GM18520 (cell line): ENCODE results near the gene KLHL22.

Experiments used
- ATAC-seq: cut with Tn5 transposase; IDR thresholded peaks from one replicate; pipeline ENCODE4 v1.9.1; 2021; ENCODE audit not compliant: unreplicated experiment

The KLHL22 gene

GRCh38 chr22:20434773-20435172 is 60.8 kb downstream of the KLHL22 start:
- no peak for ATAC-seq

GRCh38 chr22:20434264-20434751 is 61.3 kb downstream of the KLHL22 start:
- no peak for ATAC-seq

GRCh38 chr22:20433686-20434241 is 61.8 kb downstream of the KLHL22 start:
- no peak for ATAC-seq

- no peak for ATAC-seq
These were observed 62.4 kb downstream of the KLHL22 start for GRCh38 chr22:20433191-20433590.

GRCh38 chr22:20432244-20432686 is 63.3 kb downstream of the KLHL22 start:
- no peak for ATAC-seq

- no peak for ATAC-seq
These were observed 63.9 kb downstream of the KLHL22 start for GRCh38 chr22:20431511-20432192.

- ATAC-seq = no peak
These were observed 64.7 kb downstream of the KLHL22 start for GRCh38 chr22:20430720-20431510.

- no peak for ATAC-seq
These were observed 65.4 kb downstream of the KLHL22 start for GRCh38 chr22:20430101-20430719.

GRCh38 chr22:20429254-20430100 is 66.1 kb downstream of the KLHL22 start:
- ATAC-seq = no peak

- no peak for ATAC-seq
These were observed 66.9 kb downstream of the KLHL22 start for GRCh38 chr22:20428496-20429253.

- no peak for ATAC-seq
These were observed 67.6 kb downstream of the KLHL22 start for GRCh38 chr22:20427945-20428417.

- ATAC-seq = no peak
These were observed 68.3 kb downstream of the KLHL22 start for GRCh38 chr22:20427104-20427944.

- no peak for ATAC-seq
These were observed 69.4 kb downstream of the KLHL22 start for GRCh38 chr22:20426259-20426615.

- no peak for ATAC-seq
These were observed 69.9 kb downstream of the KLHL22 start for GRCh38 chr22:20425566-20426258.

GRCh38 chr22:20424932-20425565 is 70.5 kb downstream of the KLHL22 start:
- ATAC-seq = no peak

GRCh38 chr22:20424568-20424931 is 71.0 kb downstream of the KLHL22 start:
- ATAC-seq = no peak

GRCh38 chr22:20423906-20424551 is 71.6 kb downstream of the KLHL22 start:
- no peak for ATAC-seq
